HepG2 (cell line): ENCODE data around the gene IZUMO4. TPM values are rescaled to one million over a fixed set of nuclear protein-coding genes. Genes with fewer than 3 reads are reported as not detected.

Experiments used
- AKAP8 ChIP-seq: sonication (generic); formaldehyde crosslinking; IDR thresholded peaks from 2 replicates; pipeline ENCODE4 v1.5.1; 2020; ENCODE audit warnings: mild to moderate bottlenecking, missing genetic modification reagents
- ARHGAP35 ChIP-seq: sonication (generic); formaldehyde crosslinking; IDR thresholded peaks from 2 replicates; pipeline ENCODE4 v1.9.0; 2022; ENCODE audit warnings: mild to moderate bottlenecking, inconsistent platforms, moderate library complexity, missing genetic modification reagents, borderline replicate concordance
- BCL6 ChIP-seq: IDR thresholded peaks from 2 replicates; pipeline ENCODE4 v1.6.1; 2016; ENCODE audit warnings: missing genetic modification reagents, missing compliant biosample characterization
- CBFB ChIP-seq: sonication (generic); formaldehyde crosslinking; IDR thresholded peaks from 2 replicates; pipeline ENCODE4 v1.4.0; 2020; ENCODE audit warnings: missing genetic modification reagents
- CEBPB ChIP-seq: IDR thresholded peaks from 2 replicates; pipeline ENCODE4 v1.6.1; 2011; ENCODE audit warnings: low read depth, low read length, improper control_type of control experiment, borderline replicate concordance
- DZIP1 ChIP-seq: sonication (generic); formaldehyde crosslinking; IDR thresholded peaks from 2 replicates; pipeline ENCODE4 v1.5.0; 2020; ENCODE audit warnings: mild to moderate bottlenecking, missing genetic modification reagents
- ESRRA ChIP-seq: sonication (generic); formaldehyde crosslinking; IDR thresholded peaks from 2 replicates; pipeline ENCODE4 v1.5.1; 2020; ENCODE audit warnings: mild to moderate bottlenecking, low read depth, missing genetic modification reagents
- LCORL ChIP-seq, 2 experiments: fragments of 450-650 bp in 1 of 2; sonication (generic) in 1 of 2; formaldehyde crosslinking in 1 of 2; IDR thresholded peaks; 2 replicates each; pipeline versions ENCODE4 v1.5.0 to v1.6.1; 2017 to 2020; ENCODE audit warnings: antibody characterized with exemption in 1 of 2, missing genetic modification reagents in 1 of 2
- RXRA ChIP-seq: sonication (generic); formaldehyde crosslinking; IDR thresholded peaks from 2 replicates; pipeline ENCODE4 v1.5.1; 2020; ENCODE audit warnings: missing genetic modification reagents
- SP140L ChIP-seq: sonication (generic); formaldehyde crosslinking; IDR thresholded peaks from 2 replicates; pipeline ENCODE4 v1.4.0; 2020; ENCODE audit warnings: missing genetic modification reagents, borderline replicate concordance
- SRY ChIP-seq: sonication (generic); formaldehyde crosslinking; IDR thresholded peaks from 2 replicates; pipeline ENCODE4 v1.8.0; 2022; ENCODE audit warnings: mild to moderate bottlenecking, missing genetic modification reagents
- ZBTB38 ChIP-seq: sonication (generic); formaldehyde crosslinking; IDR thresholded peaks from 2 replicates; pipeline ENCODE4 v1.5.1; 2020; ENCODE audit warnings: mild to moderate bottlenecking, missing genetic modification reagents
- ZFP36 ChIP-seq: fragments of 150-350 bp; IDR thresholded peaks from 2 replicates; pipeline ENCODE4 v1.6.1; 2018; ENCODE audit warnings: borderline replicate concordance, low read length, low read depth; ENCODE audit not compliant: partially characterized antibody
- ZNF580 ChIP-seq: IDR thresholded peaks from 2 replicates; pipeline ENCODE4 v1.6.1; 2016; ENCODE audit warnings: low read depth, borderline replicate concordance
- ZNF687 ChIP-seq: sonication (generic); formaldehyde crosslinking; IDR thresholded peaks from 2 replicates; pipeline ENCODE4 v1.5.1; 2020; ENCODE audit warnings: mild to moderate bottlenecking, missing genetic modification reagents, moderate library complexity
- ZSCAN5A ChIP-seq: sonication (generic); formaldehyde crosslinking; IDR thresholded peaks from 2 replicates; pipeline ENCODE4 v1.8.0; 2022; ENCODE audit warnings: mild to moderate bottlenecking, missing genetic modification reagents, borderline replicate concordance
- polyA plus RNA-seq, 8 experiments: library from polyadenylated mRNA; depleted of rRNA in 3 of 8; stranded (reverse) in 7 of 8; unstranded in 1 of 8; fragments of >200 nt; fragmentation: Illumina TruSeq in 4 of 8; extraction: Trizol in 4 of 8; gene quantifications; 2 replicates each; pipeline versions ENCODE4 v1.2.1 to v1.2.3, GENCODE V29; 2011 to 2016; ENCODE audit warnings: low read depth in 4 of 8, missing spikeins in 1 of 8, mixed read lengths in 1 of 8; ENCODE audit not compliant: insufficient read depth in 1 of 8
- total RNA-seq, 5 experiments: library from RNA; depleted of rRNA; stranded (reverse); fragments of >200 nt; fragmentation: Illumina TruSeq; extraction: Trizol; gene quantifications; 2 replicates each; pipeline ENCODE4 v1.2.3, GENCODE V29; 2016; ENCODE audit warnings: low read depth in 1 of 5
- TF ChIP-seq, protein P1 (sequence below): sonication (generic); formaldehyde crosslinking; IDR thresholded peaks from 2 replicates; pipeline ENCODE4 v1.4.0; 2020; ENCODE audit warnings: mild to moderate bottlenecking, missing genetic modification reagents

The IZUMO4 gene
- total and polyA plus RNA-seq, 2 of the 13 experiments (the other 11 are each of a cell fraction or from before 2014, with no cell fraction given), result 0.77 to 3.9 TPM

- no peak for TF ChIP-seq LCORL (IDR thresholded peaks at IDR 0.05)
- TF ChIP-seq LCORL (CRISPR knock-in tag; IDR thresholded peaks at IDR 0.05), result no peak
- 0 out of 2 replicates have a peak, but pooled peaks have one; percentile 20 for TF ChIP-seq DZIP1 (CRISPR knock-in tag)
- TF ChIP-seq, protein P1, sequence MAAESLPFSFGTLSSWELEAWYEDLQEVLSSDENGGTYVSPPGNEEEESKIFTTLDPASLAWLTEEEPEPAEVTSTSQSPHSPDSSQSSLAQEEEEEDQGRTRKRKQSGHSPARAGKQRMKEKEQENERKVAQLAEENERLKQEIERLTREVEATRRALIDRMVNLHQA (CRISPR knock-in tag), result no peak
- no peak for TF ChIP-seq ZSCAN5A
- TF ChIP-seq CEBPB, result no peak
- peak; percentile 55; the same call in 1 of the 2 replicates for TF ChIP-seq ZNF687 (CRISPR knock-in tag)
- TF ChIP-seq CBFB, result 0 out of 2 replicates have a peak, but pooled peaks have one; percentile 4
- TF ChIP-seq SP140L (CRISPR knock-in tag), result no peak
- 0 out of 2 replicates have a peak, but pooled peaks have one; percentile 3 for TF ChIP-seq SRY (CRISPR knock-in tag)
- TF ChIP-seq ZNF580 (CRISPR knock-in tag), result no peak
- TF ChIP-seq ZBTB38 (CRISPR knock-in tag), result peak; percentile 86
- TF ChIP-seq ESRRA (CRISPR knock-in tag), result peak; percentile 5; the same call in 1 of the 2 replicates
- 0 out of 2 replicates have a peak, but pooled peaks have one; percentile 9 for TF ChIP-seq ARHGAP35 (CRISPR knock-in tag)
- peak; percentile 38 for TF ChIP-seq RXRA (CRISPR knock-in tag)
- TF ChIP-seq BCL6 (CRISPR knock-in tag), result 0 out of 2 replicates have a peak, but pooled peaks have one; percentile 21
- peak; percentile 42; the same call in 1 of the 2 replicates for TF ChIP-seq AKAP8 (CRISPR knock-in tag)
- no peak for TF ChIP-seq ZFP36
- TF ChIP-seq, all 625 proteins: peak for 23
Measured at GRCh38 chr19:2048959-2049740, 47.6 kb upstream of the IZUMO4 start (continued).
